IMR-90 (cell line): Measurements from ENCODE around the gene TCEA2. TPM values are rescaled to one million over a fixed set of nuclear protein-coding genes. Genes with fewer than 3 reads are reported as not detected.

Experiments used
- ATAC-seq: fragments of 200-7000 bp; cut with Tn5 transposase; 2 replicates; pipeline ENCODE4 v1.9.1; 2020; ENCODE audit warnings: low read depth, mild to moderate bottlenecking, moderate library complexity
- BruUV-seq: library from RNA; stranded (reverse); fragments of 400-500 nt; replicated peaks from 2 replicates; lab custom pipeline; 2021; lab: Mats Ljungman, UMichigan
- CTCF ChIA-PET: fragments of 300-600 bp; formaldehyde crosslinking; extraction: SDS; loops from one replicate; lab custom pipeline; 2021; ENCODE audit warnings: antibody characterized with exemption; lab: Yijun Ruan, JAX
- POLR2A ChIA-PET: fragments of 300-600 bp; sonication (Branson Sonifier 250); formaldehyde crosslinking; loops from one replicate; lab custom pipeline; 2022; ENCODE audit warnings: antibody characterized with exemption; ENCODE audit not compliant: unreplicated experiment; lab: Charles Lee
- DNase-seq: peaks from one replicate; pipeline ENCODE4 v3.0.0; 2013
- H2AFZ ChIP-seq: replicated peaks from 2 replicates; pipeline ENCODE3; 2013; ENCODE audit warnings: low read length, mild to moderate bottlenecking; ENCODE audit not compliant: poor library complexity
- H2AK5ac ChIP-seq: 2 replicates; pipeline ENCODE4 v1.6.1; 2013; ENCODE audit warnings: low read depth, low read length, inconsistent platforms
- H2AK9ac ChIP-seq: replicated peaks from 2 replicates; pipeline ENCODE3; 2013; ENCODE audit warnings: mild to moderate bottlenecking, low read depth, low read length, moderate library complexity; ENCODE audit not compliant: poor library complexity
- H2BK120ac ChIP-seq: 2 replicates; pipeline ENCODE4 v1.6.1; 2013; ENCODE audit warnings: low read depth, low read length, inconsistent platforms
- H2BK15ac ChIP-seq: 3 replicates; pipeline ENCODE4 v1.6.1; 2013; ENCODE audit warnings: low read depth, low read length, inconsistent platforms
- H2BK20ac ChIP-seq: 2 replicates; pipeline ENCODE4 v1.6.1; 2013; ENCODE audit warnings: low read depth, mild to moderate bottlenecking, inconsistent platforms, low read length, moderate library complexity
- H2BK5ac ChIP-seq: 2 replicates; pipeline ENCODE4 v1.6.1; 2013; ENCODE audit warnings: mild to moderate bottlenecking, low read depth, low read length, inconsistent platforms; ENCODE audit not compliant: poor library complexity, severe bottlenecking
- H3K14ac ChIP-seq: replicated peaks from 2 replicates; pipeline ENCODE4 v1.6.1; 2013; ENCODE audit warnings: low read depth, low read length, inconsistent platforms
- H3K18ac ChIP-seq: 2 replicates; pipeline ENCODE4 v1.6.1; 2013; ENCODE audit warnings: low read depth, low read length, control low read depth
- H3K23ac ChIP-seq: 2 replicates; pipeline ENCODE4 v1.6.1; 2013; ENCODE audit warnings: low read depth, low read length, inconsistent platforms
- H3K27ac ChIP-seq: 2 replicates; pipeline ENCODE4 v1.5.1; 2013; ENCODE audit warnings: mild to moderate bottlenecking, control low read depth, low read length; ENCODE audit not compliant: insufficient read depth
- H3K27me3 ChIP-seq: 2 replicates; pipeline ENCODE4 v1.6.1; 2013; ENCODE audit warnings: low read length; ENCODE audit not compliant: control insufficient read depth, insufficient read depth
- H3K36me3 ChIP-seq: 2 replicates; pipeline ENCODE4 v1.6.1; 2013; ENCODE audit warnings: low read length, mixed read lengths; ENCODE audit not compliant: control insufficient read depth, insufficient read depth
- H3K4ac ChIP-seq: 2 replicates; pipeline ENCODE4 v1.6.1; 2013; ENCODE audit warnings: low read depth, low read length, inconsistent platforms
- H3K4me1 ChIP-seq: 2 replicates; pipeline ENCODE4 v1.6.1; 2013; ENCODE audit warnings: low read length, mixed read lengths; ENCODE audit not compliant: control insufficient read depth, insufficient read depth
- H3K4me2 ChIP-seq: 2 replicates; pipeline ENCODE4 v1.6.1; 2013; ENCODE audit warnings: low read depth, mild to moderate bottlenecking, control low read depth, low read length, moderate library complexity
- H3K4me3 ChIP-seq: 2 replicates; pipeline ENCODE4 v1.5.1; 2013; ENCODE audit warnings: low read depth, mild to moderate bottlenecking, control low read depth, low read length, moderate library complexity; ENCODE audit not compliant: insufficient read depth
- H3K56ac ChIP-seq: 2 replicates; pipeline ENCODE4 v1.6.1; 2013; ENCODE audit warnings: low read length, inconsistent platforms; ENCODE audit not compliant: insufficient read depth; ENCODE audit errors: extremely low read depth
- H3K79me1 ChIP-seq, 2 experiments: 2 replicates each; pipeline ENCODE4 v1.6.1; 2013; ENCODE audit warnings: low read length in 2 of 2, inconsistent platforms in 1 of 2, low read depth in 1 of 2
- H3K9ac ChIP-seq: 2 replicates; pipeline ENCODE4 v1.6.1; 2013; ENCODE audit warnings: low read depth, low read length, control low read depth
- H3K9me1 ChIP-seq: 2 replicates; pipeline ENCODE4 v1.6.1; 2013; ENCODE audit warnings: low read length, inconsistent platforms; ENCODE audit not compliant: insufficient read depth
- H3K9me3 ChIP-seq: 2 replicates; pipeline ENCODE4 v1.6.1; 2013; ENCODE audit warnings: low read length; ENCODE audit not compliant: control insufficient read depth, insufficient read depth
- H4K20me1 ChIP-seq: 2 replicates; pipeline ENCODE4 v1.6.1; 2013; ENCODE audit warnings: low read length, inconsistent platforms; ENCODE audit not compliant: insufficient read depth
- H4K5ac ChIP-seq: 2 replicates; pipeline ENCODE4 v1.6.1; 2013; ENCODE audit warnings: mild to moderate bottlenecking, low read depth, low read length, control low read depth
- H4K8ac ChIP-seq, 2 experiments: 2 replicates each; pipeline ENCODE4 v1.6.1; 2013; ENCODE audit warnings: low read depth in 2 of 2, low read length in 2 of 2, control low read depth in 1 of 2, inconsistent platforms in 1 of 2
- H4K91ac ChIP-seq: 2 replicates; pipeline ENCODE4 v1.6.1; 2013; ENCODE audit warnings: low read depth, low read length, inconsistent platforms; ENCODE audit not compliant: insufficient read depth
- CHD1 ChIP-seq: IDR thresholded peaks from 2 replicates; pipeline ENCODE4 v1.6.1; 2012; ENCODE audit warnings: low read depth, low read length, improper control_type of control experiment
- POLR2A ChIP-seq: IDR thresholded peaks from 2 replicates; pipeline ENCODE4 v1.6.1; 2012; ENCODE audit warnings: mild to moderate bottlenecking, low read depth, low read length
- RCOR1 ChIP-seq: IDR thresholded peaks from 2 replicates; pipeline ENCODE4 v1.6.1; 2012; ENCODE audit warnings: mild to moderate bottlenecking, low read length, improper control_type of control experiment; ENCODE audit not compliant: insufficient replicate concordance
- RFX5 ChIP-seq: IDR thresholded peaks from 2 replicates; pipeline ENCODE4 v1.8.0; 2012; ENCODE audit warnings: low read depth, mild to moderate bottlenecking, low read length, moderate library complexity
- SMC3 ChIP-seq: fragments of 150-350 bp; IDR thresholded peaks from 2 replicates; pipeline ENCODE4 v1.6.1; 2016; ENCODE audit warnings: low read depth, mild to moderate bottlenecking, antibody characterized with exemption, low read length, moderate library complexity
- WGBS, 2 experiments: methylation state at CpG; one replicate each; pipeline versions ENCODE4 v1.1.5 to v1.1.7; 2013; ENCODE audit warnings: missing lambda C conversion rate in 2 of 2; ENCODE audit not compliant: insufficient read length in 1 of 2; ENCODE audit errors: extremely low coverage in 2 of 2; 5-methylcytosine and 5-hydroxymethylcytosine counted together
- dilution Hi-C: fragments of 300-500 bp; cut with HindIII; formaldehyde crosslinking; loops from one replicate; pipeline ENCODE4 v1.14.3; 2018; ENCODE audit warnings: low sequenced_read_pairs; ENCODE audit not compliant: unreplicated experiment
- in situ Hi-C: fragments of 300-500 bp; cut with MboI; formaldehyde crosslinking; loops from 3 replicates; pipeline ENCODE4 v1.14.3; 2019; ENCODE audit warnings: low sequenced_read_pairs, inconsistent platforms, mixed read lengths
- intact Hi-C: fragments of 100-400 bp; cut with micrococcal nuclease; formaldehyde crosslinking; loops from 2 replicates; pipeline ENCODE4 v1.10.0; 2022
- polyA plus RNA-seq, 3 experiments: library from polyadenylated mRNA; depleted of rRNA; stranded (reverse); fragments of >200 nt; gene quantifications; 2 replicates each; pipeline ENCODE4 v1.2.3, GENCODE V29; 2012; ENCODE audit warnings: low replicate concordance in 1 of 3
- total RNA-seq: library from RNA; depleted of rRNA; stranded (reverse); fragments of >200 nt; gene quantifications from 2 replicates; pipeline ENCODE4 v1.2.3, GENCODE V29; 2012

TCEA2 gene
- total and polyA plus RNA-seq, 2 of the 4 experiments (the other 2 are of a cell fraction) = 9.3 to 30.0 TPM

- no peaks in the 10 kb centered on the region for H3K9me3 ChIP-seq
- H2BK20ac ChIP-seq = no peak overlapping the region
- no peak overlapping the region for H4K8ac ChIP-seq
- H3K14ac ChIP-seq = no peak overlapping the region
- H3K9ac ChIP-seq = no peak overlapping the region
- H3K4me1 ChIP-seq = no peaks in the 10 kb centered on the region
- H3K79me1 ChIP-seq = no peaks in the 10 kb centered on the region
- H2BK120ac ChIP-seq = no peak overlapping the region
- no peaks in the 10 kb centered on the region for H4K20me1 ChIP-seq
- peaks cover 48% of the 10 kb centered on the region for H3K27me3 ChIP-seq
- H3K56ac ChIP-seq = no peak overlapping the region
- BruUV-seq = no TSS peak
- DNase-seq = no peak
- no peak overlapping the region for H3K4me2 ChIP-seq
- no peaks in the 10 kb centered on the region for H3K9me1 ChIP-seq
- ATAC-seq = no peak
- H3K4me3 ChIP-seq = no peak overlapping the region
- dilution Hi-C loops (no loop called here), intact Hi-C loops (no loop called here), in situ Hi-C loops (no loop called here)
- POLR2A ChIA-PET = no interaction called here
- no peak overlapping the region for H2BK5ac ChIP-seq
- H2AK9ac ChIP-seq = no peak overlapping the region
- TF ChIP-seq POLR2A = no peak
- no peak for TF ChIP-seq SMC3
- TF ChIP-seq CHD1 = no peak
- TF ChIP-seq RCOR1 = no peak
- TF ChIP-seq RFX5 = no peak
- 91% methylated on average over 23 of the region's 28 CpGs; no CpG with 5 or more reads in 1 of the 2 experiments for WGBS, 2 experiments
- H3K4ac ChIP-seq = no peak overlapping the region
- no peak overlapping the region for H2AK5ac ChIP-seq
- no peak overlapping the region for H4K5ac ChIP-seq
- no peak overlapping the region for H3K27ac ChIP-seq
- no peak overlapping the region for H4K91ac ChIP-seq
- H3K18ac ChIP-seq = no peak overlapping the region
- H3K23ac ChIP-seq = no peak overlapping the region
- H2AFZ ChIP-seq = no peak overlapping the region
- no peak overlapping the region for H2BK15ac ChIP-seq
- CTCF ChIA-PET = no interaction called here
- H3K36me3 ChIP-seq = no peaks in the 10 kb centered on the region
Measured at GRCh38 chr20:64106435-64106961, 43.5 kb downstream of the TCEA2 start.
